Liver (tissue), 3 donors: ENCODE measurements around the gene ACSS2.

Experiments
- ATF3 ChIP-seq: IDR thresholded peaks from 2 replicates; pipeline ENCODE4 v1.6.1; 2016; ENCODE audit warnings: antibody characterized with exemption
- EGR1 ChIP-seq, 2 donors: IDR thresholded peaks; 2 replicates each; pipeline ENCODE4 v1.6.1; 2016 to 2018; ENCODE audit warnings: antibody characterized with exemption in 2 of 2, low read depth in 2 of 2
- FOXA1 ChIP-seq: IDR thresholded peaks from 2 replicates; pipeline ENCODE4 v1.6.1; 2016; ENCODE audit warnings: antibody characterized with exemption
- FOXA2 ChIP-seq: IDR thresholded peaks from 2 replicates; pipeline ENCODE4 v1.6.1; 2016; ENCODE audit warnings: antibody characterized with exemption
- HNF4A ChIP-seq, 2 donors: conservative IDR thresholded peaks; 2 replicates each; pipeline ENCODE4 v1.6.1; 2016; ENCODE audit warnings: antibody characterized with exemption in 2 of 2, mild to moderate bottlenecking in 2 of 2
- JUND ChIP-seq, 2 donors: IDR thresholded peaks; 2 replicates each; pipeline ENCODE4 v1.6.1; 2016; ENCODE audit warnings: antibody characterized with exemption in 2 of 2
- RAD21 ChIP-seq, 2 donors: IDR thresholded peaks; 2 replicates each; pipeline ENCODE4 v1.6.1; 2016; ENCODE audit warnings: antibody characterized with exemption in 2 of 2, mild to moderate bottlenecking in 2 of 2
- RXRA ChIP-seq, 2 donors: IDR thresholded peaks; 2 replicates each; pipeline ENCODE4 v1.6.1; 2017 to 2018; ENCODE audit warnings: antibody characterized with exemption in 2 of 2, mild to moderate bottlenecking in 1 of 2
- TAF1 ChIP-seq: conservative IDR thresholded peaks from 2 replicates; pipeline ENCODE4 v1.6.1; 2016; ENCODE audit warnings: antibody characterized with exemption, mild to moderate bottlenecking
- YY1 ChIP-seq: IDR thresholded peaks from 2 replicates; pipeline ENCODE4 v1.6.1; 2016; ENCODE audit warnings: antibody characterized with exemption, mild to moderate bottlenecking
- TF ChIP-seq, protein P1 (sequence below): fragments of 150-350 bp; IDR thresholded peaks from 2 replicates; pipeline ENCODE4 v1.5.1; 2017; ENCODE audit warnings: improper control_type of control experiment, low read depth, low read length; ENCODE audit not compliant: missing input control
- TF ChIP-seq, protein P2 (sequence below): IDR thresholded peaks from 2 replicates; pipeline ENCODE4 v1.6.1; 2016; ENCODE audit warnings: antibody characterized with exemption, mild to moderate bottlenecking
- donor health status: healthy.
- donor health status: healthy.

DNA sequence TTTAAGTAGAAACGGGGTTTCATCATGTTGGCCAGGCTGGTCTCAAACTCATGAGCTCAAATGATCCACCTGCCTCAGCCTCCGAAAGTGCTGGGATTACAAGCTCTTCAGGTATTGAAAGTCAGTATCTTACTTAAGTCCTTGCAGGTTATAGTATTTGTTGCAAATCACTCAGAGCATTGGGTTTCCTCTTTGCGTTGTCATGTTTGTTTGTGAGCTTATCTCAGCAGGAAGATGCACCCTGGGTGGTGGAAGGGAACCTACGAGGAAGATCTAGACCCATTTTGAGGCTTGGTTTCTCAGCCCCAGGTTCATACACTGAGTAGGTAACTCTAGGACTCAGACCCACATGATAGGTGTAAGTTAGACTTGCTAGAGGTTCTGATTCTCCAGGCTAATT lies 97.8 kb downstream of the ACSS2 start:
- TF ChIP-seq FOXA1 (no peak), RAD21 (IDR thresholded peaks at IDR 0.05) (no peak), JUND (IDR thresholded peaks at IDR 0.05) (no peak), ATF3 (no peak), RXRA (IDR thresholded peaks at IDR 0.05) (no peak), HNF4A (conservative IDR thresholded peaks at IDR 0.05) (no peak), YY1 (no peak), FOXA2 (no peak), TAF1 (no peak), EGR1 (IDR thresholded peaks at IDR 0.05; ENCODE audit: low read depth in 2 of 2) (no peak)
- TF ChIP-seq, protein P1, sequence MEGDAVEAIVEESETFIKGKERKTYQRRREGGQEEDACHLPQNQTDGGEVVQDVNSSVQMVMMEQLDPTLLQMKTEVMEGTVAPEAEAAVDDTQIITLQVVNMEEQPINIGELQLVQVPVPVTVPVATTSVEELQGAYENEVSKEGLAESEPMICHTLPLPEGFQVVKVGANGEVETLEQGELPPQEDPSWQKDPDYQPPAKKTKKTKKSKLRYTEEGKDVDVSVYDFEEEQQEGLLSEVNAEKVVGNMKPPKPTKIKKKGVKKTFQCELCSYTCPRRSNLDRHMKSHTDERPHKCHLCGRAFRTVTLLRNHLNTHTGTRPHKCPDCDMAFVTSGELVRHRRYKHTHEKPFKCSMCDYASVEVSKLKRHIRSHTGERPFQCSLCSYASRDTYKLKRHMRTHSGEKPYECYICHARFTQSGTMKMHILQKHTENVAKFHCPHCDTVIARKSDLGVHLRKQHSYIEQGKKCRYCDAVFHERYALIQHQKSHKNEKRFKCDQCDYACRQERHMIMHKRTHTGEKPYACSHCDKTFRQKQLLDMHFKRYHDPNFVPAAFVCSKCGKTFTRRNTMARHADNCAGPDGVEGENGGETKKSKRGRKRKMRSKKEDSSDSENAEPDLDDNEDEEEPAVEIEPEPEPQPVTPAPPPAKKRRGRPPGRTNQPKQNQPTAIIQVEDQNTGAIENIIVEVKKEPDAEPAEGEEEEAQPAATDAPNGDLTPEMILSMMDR, result no peak
- TF ChIP-seq, protein P2, sequence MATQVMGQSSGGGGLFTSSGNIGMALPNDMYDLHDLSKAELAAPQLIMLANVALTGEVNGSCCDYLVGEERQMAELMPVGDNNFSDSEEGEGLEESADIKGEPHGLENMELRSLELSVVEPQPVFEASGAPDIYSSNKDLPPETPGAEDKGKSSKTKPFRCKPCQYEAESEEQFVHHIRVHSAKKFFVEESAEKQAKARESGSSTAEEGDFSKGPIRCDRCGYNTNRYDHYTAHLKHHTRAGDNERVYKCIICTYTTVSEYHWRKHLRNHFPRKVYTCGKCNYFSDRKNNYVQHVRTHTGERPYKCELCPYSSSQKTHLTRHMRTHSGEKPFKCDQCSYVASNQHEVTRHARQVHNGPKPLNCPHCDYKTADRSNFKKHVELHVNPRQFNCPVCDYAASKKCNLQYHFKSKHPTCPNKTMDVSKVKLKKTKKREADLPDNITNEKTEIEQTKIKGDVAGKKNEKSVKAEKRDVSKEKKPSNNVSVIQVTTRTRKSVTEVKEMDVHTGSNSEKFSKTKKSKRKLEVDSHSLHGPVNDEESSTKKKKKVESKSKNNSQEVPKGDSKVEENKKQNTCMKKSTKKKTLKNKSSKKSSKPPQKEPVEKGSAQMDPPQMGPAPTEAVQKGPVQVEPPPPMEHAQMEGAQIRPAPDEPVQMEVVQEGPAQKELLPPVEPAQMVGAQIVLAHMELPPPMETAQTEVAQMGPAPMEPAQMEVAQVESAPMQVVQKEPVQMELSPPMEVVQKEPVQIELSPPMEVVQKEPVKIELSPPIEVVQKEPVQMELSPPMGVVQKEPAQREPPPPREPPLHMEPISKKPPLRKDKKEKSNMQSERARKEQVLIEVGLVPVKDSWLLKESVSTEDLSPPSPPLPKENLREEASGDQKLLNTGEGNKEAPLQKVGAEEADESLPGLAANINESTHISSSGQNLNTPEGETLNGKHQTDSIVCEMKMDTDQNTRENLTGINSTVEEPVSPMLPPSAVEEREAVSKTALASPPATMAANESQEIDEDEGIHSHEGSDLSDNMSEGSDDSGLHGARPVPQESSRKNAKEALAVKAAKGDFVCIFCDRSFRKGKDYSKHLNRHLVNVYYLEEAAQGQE, result no peak
